HG02970 (cell line): ENCODE data around the gene CST5.
"Not testable (repeated sequence)": the region's sequence is repeated elsewhere in the genome, so short reads cannot be mapped to it uniquely, and the experiment has no call there.

Experiments
- ATAC-seq: cut with Tn5 transposase; IDR thresholded peaks from one replicate; pipeline ENCODE4 v1.9.1; 2021; ENCODE audit warnings: mild to moderate bottlenecking, moderate library complexity, moderate number of reproducible peaks; ENCODE audit not compliant: unreplicated experiment, low FRiP score

CST5 gene

GRCh38 chr20:23890867-23891266, 11.3 kb upstream of the CST5 start:
- ATAC-seq, result not testable (repeated sequence)

DNA sequence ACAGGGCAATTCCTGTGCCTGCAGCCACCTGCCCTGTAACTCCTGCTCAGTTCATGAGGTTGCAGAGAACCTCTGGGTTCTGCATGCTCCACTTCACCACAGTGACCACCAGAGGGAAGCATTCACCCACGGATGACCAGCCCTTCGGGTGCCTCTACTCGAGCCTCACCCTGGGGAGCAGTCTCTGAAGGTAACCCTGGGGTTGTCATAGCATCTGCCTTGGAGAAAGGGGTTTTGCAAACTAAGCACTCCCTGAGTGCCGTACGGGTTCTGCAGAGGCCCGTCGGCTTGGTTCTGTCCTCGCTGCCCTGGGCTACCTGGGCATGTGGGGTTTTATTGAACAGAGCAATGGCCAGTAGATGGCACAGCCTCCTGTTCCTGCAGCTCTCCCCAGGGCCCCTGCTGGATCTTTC, 10.2 kb upstream of the CST5 start:
- no peak for ATAC-seq

DNA sequence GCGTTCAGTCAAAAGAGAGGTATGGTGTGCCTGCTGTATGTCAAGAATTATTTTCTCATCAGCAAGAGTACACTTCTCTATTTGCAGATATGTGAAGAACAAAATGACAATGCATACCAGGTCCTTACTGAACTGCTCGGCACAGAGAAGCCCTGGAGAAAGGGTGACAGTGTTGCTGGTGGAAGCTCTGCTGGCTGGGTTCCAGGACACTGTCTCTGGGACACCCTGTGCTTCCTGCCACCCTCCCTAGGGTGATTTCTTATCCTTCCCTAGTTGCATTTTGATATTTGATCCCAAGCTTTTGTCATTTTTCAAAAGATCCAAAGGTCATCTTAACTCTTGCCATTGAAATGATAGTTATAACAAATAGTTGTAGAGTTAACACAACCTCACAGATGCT, 8.3 kb upstream of the CST5 start:
- ATAC-seq, result no peak

DNA sequence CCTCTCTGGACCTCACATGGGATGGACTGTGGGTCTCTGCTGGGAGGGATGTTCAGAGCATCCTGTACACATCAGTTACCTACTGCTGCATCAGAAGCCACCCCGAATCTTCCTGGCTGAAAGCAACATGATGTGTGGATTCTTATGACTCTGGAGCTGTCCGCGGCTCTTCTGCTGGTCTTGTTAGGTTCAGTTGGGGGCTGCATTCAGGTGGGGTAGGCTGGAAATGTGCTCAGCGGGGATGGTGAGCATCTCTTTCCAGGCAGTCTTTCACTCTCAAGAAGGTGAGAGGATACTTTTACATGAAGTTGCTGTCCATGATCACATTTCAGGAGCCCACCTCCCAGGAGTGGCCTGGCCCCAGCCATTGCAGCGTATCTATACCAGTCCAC, 5.2 kb upstream of the CST5 start:
- ATAC-seq, result no peak

DNA sequence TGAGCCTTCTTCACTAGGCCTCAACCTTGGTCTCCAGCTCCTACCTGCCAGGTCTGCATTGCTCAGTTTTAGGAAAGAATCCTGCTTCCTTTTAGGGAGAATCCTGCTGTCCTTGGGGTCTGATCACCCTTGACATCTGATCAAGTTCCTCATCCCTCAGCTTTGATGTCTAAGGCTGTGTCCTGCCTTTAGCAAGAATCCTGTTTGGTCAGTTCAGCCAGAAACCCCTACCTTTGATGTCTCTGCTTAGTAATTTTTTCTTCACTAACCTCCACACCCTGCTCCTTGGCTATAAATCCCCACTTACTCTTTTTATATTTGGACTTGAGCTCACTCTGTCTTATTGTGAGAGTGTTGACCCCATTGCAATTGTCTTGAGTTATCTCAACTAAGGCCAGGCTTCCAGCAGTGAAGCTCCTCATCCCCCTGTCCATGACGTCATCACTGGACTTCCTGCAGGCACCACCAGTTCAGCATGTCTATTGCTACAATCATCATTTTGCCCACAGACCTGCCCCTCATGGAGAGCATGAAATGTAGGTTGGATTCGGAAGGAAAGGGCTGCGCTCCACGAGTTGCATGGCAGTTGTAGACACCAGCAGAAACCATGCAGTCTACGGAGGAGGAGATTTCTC, 4.7 kb upstream of the CST5 start:
- ATAC-seq, result no peak

DNA sequence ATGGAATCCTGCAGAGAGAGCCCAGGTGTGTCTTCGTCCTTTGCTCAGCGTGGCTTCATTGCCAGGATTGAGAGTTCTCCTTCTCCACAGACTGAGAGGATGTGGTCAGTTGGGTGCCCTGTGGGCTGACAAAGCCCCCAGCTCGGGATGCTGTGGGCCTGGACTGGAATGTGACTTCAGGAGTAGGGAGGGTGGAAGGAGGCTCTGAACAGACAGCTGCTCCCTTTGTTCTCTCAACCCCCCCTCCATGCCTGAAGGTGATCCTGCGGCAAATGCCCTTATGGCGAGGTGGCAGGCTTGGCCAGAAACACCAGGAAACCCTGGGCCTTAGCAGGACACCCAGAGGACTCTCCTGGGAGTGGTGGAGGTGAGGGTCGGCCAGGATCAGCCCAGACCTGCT, 1.8 kb upstream of the CST5 start:
- ATAC-seq, result no peak

- no peak for ATAC-seq
These were observed 869 bp upstream of the CST5 start for GRCh38 chr20:23880417-23880816.

DNA sequence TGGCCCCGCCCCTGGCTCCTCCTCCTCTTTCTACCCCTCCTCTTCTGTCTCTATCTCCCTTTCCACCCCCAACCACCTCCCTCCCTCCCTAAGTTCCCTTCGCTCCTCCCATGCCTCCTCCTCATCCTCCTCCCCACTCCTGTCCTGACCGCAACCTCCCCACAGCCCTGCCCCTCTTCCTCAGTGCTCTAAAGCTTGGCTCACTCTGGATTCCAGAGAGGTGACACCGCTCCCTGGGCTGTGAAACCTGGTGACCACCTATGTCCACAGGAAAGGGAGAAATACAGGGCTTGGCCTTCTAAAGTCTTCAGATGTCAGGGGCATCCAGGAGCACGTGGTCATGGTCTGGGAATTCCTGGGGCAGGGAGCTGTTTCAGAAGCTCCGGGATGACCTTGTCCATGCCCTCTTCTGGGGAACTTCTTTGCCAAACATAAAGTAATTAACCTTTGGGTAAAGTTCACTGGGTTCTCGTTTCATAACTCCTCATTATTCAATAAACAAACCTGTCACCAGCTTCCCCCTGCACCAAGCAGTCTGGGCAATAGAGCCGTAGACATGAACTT, 345 bp upstream of the CST5 start:
- ATAC-seq, result no peak

GRCh38 chr20:23878787-23879186, 761 bp downstream of the CST5 start:
- no peak for ATAC-seq

- not testable (repeated sequence) for ATAC-seq
These were observed 1.5 kb downstream of the CST5 start for GRCh38 chr20:23878016-23878542.

DNA sequence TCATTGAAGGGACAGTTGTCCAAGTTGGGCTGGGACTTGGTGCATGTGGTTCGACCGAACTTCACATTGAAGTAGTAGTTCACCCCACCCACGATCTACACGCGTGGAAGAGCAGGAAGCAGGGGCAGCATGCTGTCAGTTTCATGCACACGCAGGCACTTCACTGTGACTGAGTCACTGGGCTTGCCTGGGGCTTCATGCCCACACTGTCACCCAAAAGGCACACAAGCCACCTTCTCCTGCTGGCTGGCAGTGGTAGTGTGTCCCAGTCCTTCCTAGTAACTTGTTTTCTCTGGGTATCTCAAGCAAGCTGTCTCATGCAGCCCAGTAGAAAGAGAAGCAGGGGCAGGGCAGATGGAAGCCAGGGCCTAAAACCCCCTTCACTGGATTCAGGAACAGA, 2.0 kb downstream of the CST5 start:
- no peak for ATAC-seq

DNA sequence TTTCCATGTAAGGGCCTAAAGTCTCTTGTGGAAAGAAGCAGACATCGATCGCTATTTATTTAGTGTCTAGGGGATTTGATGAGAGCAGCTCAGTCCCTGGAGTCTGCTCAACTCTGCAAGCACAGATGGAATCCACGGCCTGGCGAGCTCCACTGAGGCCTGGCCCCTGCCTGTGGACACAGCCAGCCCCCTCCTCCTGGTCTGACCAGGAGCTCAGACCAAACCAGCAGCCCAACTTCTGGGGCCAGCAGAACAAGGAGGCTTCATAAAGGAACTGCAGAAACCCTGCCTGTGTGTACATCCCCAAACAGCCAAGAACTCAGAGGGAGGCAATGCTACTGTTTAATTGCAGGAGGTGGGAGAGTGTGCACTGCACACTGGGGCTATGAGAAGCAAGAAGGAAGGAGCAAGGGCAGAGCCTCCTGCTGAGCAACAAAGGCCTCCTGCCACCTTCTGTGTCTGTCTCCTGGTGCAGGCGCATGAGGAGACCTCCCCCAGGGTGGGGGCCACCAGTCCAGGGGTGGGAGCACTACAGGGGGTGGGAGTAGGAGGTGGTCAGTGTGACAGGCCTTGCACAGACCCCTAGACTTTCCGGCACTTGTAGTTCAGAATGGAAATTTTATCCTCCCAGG, 3.8 kb downstream of the CST5 start:
- ATAC-seq, result no peak

- no peak for ATAC-seq
These were observed 4.8 kb downstream of the CST5 start for GRCh38 chr20:23874747-23875146.

DNA sequence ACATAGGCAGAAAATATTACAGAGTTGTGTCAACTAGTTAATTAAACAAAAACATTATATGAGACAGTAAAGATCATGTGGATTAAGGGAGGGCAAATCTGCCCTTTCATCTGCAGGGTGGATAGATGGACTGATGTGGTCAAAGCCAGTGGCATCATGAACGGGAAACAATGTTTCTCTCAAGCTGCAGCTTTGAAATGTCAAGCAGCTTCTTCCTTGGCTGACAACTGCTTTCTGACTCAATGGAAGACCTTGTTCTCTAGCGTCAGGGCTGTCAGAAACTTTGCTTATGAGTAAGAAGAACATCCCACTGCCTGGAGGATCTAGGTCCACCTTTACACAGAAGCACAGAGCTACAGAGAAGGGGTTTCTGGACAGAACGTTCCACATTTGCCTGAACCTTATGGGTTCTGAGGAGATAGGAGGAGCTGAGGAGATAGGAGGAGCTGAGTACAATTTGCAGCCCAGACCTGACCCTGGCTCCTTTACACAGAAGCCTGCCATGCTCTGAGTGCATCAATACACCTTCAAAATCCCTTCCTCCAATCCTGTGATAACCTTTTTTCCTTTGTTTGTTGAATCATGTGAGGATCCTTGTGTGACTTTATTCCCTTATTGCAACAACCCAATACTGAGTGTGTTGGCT, 6.1 kb downstream of the CST5 start:
- no peak for ATAC-seq

DNA sequence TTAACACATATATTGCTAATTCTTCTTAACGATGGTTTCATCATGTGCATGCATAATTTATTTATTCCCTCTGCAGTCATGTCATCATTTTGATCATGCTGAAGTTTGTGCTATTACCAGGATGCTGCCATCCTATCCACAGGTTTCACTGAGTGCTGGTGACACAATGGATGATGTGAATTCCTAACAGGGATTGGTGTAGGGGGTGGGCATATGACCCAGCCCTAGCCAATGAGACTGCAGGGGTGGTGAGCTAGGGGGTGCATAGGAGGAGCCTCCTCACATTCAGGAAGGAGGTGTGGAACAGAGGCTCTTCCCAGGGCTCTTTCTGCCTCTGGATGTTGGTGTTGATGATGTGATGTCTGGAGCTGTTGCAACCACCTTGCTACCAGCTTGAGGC, 7.5 kb downstream of the CST5 start:
- ATAC-seq, result no peak

DNA sequence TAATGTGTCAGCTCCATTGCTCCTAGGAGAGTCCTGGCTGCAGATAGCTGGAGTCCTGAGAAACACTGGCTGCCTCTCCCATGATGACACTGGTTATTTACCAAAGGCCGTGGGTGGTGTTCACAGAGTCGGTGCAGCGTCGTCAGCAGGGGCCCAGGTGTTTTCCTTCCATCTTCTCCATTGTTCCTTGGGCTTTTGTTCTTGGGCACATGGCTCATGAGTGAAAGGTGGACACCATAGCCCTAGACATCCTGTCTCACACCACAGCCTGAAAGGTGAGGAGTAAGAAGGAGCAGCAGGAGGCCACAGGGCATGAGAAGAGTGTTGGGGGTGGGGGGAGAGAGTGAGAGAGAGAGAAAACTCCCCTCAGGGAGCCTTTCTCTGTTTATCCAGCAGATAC, 9.1 kb downstream of the CST5 start:
- no peak for ATAC-seq

DNA sequence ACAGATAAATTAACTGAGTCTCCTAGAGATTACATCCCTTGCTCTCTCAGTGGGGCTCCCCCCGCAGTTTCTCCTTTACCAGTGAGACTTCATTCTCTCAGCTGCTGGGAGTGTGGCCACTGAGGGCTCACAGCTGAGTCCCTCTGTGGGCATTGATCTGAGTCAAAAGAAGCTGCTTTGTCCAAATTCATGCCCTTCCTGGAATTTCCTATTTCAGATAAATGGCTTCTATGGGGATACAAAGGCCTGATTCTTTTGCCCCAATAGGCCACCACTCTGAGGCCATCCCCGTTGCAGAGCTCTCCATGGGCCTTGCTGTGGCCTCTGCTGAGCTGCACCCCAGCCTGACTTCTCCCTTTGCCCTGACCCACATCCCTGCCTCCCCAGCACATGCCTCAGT, 10.0 kb downstream of the CST5 start:
- ATAC-seq, result no peak

DNA sequence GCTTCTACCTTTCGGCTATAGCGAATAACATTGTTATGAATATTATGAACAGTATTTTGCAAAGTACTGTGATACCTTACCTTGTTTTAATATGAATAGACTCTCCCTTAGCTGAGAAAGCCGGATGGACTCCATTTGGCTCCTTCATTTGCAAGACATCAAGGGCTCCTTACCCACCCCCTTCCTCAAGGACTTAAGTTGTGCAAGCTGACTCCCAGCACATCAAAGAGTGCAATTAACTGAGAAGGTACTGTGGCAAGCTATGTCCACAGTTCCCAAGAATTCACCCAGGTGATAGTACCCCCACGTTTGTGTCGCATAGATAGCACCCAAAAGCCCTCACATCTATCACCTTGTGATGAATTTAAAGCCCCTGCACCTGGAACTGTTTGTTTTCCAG, 11.2 kb downstream of the CST5 start:
- ATAC-seq, result no peak

DNA sequence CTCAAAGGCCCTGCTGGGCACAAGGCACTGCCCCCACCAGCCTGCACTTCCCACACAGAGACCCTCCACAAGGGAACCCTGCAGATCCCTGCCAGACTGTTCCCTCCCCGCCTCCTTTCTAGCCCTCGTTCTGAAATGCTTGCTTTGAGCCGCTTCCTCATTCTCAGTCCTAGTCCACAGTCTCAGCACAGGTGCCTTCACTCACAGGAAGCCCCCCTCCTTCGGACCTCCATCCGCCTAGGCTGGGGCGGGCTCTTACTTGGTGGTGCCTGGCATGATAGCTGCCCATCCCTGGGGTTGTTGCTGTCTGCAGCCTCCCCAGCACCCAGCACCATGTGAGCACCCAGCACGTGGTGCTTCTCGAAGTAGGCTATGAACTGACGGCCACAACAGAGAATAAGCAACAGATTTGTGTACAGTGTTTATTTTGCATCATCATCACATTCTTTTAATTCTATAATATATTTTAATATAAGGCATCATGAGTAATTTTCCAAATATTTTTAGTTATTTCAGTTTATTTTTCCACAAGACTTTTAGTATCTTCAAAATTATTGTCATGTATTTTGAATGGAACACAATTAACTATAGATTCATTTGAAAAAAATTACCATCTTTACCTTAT, 12.3 kb downstream of the CST5 start:
- ATAC-seq, result no peak

DNA sequence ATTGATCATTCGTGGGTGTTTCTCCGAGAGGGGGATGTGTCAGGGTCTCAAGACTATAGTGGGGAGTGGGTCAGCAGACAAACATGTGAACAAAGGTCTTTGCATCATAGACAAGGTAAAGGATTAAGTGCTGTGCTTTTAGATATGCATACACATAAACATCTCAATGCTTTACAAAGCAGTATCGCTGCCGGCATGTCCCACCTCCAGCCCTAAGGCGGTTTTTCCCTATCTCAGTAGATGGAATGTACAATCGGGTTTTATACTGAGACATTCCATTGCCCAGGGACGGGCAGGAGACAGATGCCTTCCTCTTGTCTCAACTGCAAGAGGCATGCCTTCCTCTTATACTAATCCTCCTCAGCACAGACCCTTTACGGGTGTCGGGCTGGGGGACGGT, 18.8 kb downstream of the CST5 start:
- not testable (repeated sequence) for ATAC-seq

DNA sequence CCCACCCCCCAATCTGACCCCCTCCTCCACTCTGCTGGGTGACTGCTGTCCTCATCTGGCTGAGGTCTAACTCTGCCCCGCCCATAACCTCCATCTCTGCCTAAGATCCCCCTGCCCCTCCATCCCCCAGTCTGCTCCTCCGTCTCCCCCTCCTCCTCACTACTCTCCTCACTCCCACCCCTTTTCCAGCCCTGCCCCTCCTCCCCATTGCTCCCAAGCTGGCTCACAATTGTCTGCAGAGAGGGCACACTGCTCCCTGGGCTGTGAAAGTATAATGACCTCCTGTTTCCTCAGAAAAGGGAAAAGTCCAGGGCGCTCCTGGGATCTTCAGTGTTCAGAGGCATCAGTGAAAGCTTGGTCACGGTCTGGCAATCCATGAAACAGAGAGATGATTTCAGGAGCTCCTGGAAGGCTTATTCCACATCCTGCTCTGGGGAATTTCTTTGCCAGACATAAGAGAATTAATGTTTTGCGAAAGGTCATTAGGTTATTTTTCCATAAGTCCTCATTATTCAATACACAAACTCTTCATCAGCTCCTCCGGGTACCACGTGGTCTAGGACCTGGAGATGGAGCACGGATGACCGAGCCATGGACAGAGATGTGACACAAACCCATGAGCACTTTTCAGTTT, 21.5 kb downstream of the CST5 start:
- ATAC-seq, result no peak
